GM19324 (cell line): ENCODE measurements around the gene LYRM2.

Source experiments
- ATAC-seq: cut with Tn5 transposase; IDR thresholded peaks from one replicate; pipeline ENCODE4 v1.9.1; 2021; ENCODE audit warnings: mild to moderate bottlenecking, moderate library complexity; ENCODE audit not compliant: unreplicated experiment, low FRiP score

The LYRM2 gene

DNA sequence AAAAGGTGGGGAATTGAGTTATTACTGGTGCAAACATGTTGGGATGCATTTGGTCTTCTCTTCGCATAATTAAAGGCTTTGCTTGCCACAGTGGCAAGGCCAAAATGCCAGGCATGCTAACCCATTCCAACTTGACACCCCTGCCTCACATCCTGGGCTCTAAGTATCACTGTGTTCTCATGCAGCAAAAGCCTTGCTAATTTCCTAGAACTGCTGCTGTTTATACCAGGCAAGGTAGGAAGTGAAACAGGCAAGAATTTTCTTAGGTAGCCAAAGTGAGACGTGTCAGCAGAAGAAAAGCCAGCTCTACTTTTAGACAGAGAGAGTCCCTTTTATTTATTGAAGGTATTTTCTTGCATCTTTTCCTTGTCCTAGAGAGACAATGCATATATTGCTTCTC, 41.2 kb downstream of the LYRM2 start:
- ATAC-seq, result no peak

DNA sequence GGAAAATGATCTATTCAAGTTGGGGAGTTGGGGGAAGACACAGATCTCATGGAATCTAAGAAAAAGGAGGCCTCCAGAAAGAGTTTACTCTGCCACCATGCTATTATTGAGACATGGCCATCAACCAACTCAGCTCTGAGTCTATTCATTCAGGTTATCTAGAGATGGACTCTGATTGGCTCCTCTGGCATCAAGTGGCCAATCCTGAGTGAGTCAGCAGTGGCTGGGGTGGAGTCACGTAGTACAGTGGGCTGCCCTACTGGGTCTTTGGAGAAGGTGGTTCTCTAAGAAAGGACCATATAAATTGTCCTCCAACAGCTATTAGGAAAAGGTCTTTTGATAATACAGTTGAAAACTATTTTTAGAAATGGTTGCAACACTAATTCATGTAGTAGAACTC, 42.1 kb downstream of the LYRM2 start:
- ATAC-seq, result no peak

DNA sequence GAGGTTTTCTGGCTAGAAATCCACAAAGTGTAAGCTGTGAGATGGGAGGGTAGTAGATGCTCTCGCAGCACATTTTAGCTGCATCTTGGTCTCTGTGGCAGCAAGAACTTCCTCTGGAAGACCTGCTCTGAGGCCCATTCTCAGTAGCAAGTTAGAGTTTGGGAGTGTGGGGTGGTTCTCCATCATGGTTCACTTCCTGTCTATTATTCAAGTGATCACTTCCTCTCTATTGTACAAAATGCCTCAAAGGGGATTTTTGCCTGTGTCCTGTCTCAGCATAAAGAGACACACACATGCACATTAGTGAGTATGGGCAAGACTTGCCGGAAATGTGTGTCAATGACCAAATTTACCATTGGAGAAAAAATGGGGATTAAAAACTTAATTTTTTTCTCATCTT, 42.5 kb downstream of the LYRM2 start:
- ATAC-seq, result no peak

DNA sequence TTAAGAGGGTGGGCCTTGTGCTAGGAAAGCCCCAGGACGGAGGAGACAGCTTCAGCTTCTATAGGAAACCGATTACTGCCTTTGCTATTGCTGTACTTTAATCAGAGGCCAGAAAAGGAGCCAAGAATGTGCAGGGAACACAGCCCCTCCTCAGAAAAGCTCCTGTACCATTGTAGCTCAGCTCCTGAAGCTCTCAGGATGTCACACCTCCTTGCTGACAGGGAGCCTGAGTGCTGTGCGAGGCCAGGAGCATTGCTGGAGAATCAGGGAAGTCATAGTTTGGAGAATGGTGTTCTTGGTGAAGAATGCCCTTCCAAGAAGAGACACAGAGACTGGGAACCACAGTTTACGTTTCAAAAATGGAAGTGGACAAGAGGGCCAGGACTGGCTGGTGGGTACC, 46.8 kb downstream of the LYRM2 start:
- no peak for ATAC-seq

DNA sequence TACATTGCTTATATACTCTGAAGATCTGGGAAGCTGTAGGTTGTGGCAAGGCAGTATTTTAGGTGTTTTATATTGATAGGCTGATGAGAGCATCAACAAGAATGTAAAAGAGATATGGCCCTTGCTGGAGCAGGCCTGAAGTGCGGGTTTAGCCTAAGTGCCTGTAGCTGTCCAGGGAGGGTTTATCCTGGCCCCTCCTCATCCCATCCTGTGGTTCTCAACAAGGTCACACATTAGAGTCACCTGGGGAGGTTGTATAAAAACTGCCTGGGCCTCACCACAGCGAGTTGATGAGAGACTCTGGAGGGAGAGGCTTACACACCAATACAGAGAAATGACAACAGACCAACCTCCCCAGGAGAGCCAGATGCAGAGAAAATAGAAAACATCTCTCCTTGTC, 48.4 kb downstream of the LYRM2 start:
- ATAC-seq, result no peak

DNA sequence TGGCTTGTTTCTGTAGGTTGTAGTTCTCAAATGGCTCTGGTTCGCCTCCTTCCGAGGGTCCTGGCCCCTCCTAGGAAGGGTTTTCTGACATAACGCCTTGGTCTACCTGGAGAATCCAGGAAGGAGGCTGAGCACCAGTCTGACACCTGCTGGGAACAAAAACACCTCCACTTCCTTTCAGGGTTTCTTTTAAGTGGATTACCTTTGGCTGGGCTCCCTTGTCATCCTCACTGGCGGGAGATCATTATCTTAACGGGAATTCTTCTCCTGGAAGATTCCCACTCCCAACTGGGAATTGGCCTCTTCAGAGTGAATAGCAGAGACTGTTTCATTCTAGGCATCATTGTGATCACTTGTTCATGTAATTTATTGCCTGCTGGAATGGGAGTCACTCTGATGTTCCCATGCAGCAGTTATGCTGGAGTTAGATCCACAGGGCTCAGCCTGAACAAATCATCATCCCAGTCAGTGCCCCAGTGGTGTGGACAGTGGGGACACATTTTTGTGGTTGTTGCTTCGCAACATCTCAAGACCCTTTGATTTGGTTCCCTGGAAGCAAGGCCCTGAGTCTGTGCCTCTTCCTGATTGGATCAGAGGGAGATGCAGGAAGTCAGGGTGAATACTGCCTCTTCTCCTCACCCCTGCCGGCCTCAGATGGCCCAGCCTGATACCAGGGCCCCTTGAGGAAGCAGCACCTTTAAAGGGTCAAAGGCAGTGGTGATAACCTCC, 49.1 kb downstream of the LYRM2 start:
- no peak for ATAC-seq

DNA sequence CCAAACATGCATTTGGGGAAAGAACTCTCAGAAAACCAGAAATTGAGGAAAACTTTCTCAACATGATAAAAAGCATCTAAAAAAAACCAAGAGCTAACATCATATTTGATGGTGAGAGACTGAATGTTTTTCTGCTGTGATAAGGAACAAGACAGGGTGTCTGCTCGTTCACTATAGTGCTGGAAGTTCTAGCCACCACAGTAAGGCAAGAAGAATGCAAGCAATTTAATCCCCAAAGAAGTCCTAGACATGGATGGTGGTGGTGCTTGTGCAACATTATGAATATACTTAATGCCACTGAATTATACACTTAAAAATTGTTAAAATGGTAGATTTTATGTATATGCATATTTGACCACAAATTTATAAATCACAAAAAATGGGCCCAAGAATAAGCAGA, 53.4 kb downstream of the LYRM2 start:
- ATAC-seq, result no peak

DNA sequence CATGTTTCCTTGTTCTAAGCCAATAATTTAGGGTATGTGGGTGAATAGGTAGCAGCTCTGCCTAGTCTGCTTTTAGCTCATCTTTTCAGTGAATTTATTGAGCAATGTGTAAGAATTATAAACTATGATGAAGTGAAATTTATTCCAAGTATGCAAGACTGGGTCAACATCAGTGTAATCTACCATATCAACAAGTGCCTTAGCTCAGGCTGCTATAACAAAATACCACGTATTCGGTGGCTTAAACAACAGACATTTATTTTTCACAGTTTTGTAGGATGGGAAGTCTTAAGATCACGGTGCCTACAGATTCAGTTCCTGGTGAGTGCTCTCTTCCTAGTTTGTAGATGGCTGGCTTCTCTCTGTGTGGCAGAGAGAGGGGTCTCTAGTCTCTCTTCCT, 54.0 kb downstream of the LYRM2 start:
- ATAC-seq, result no peak

DNA sequence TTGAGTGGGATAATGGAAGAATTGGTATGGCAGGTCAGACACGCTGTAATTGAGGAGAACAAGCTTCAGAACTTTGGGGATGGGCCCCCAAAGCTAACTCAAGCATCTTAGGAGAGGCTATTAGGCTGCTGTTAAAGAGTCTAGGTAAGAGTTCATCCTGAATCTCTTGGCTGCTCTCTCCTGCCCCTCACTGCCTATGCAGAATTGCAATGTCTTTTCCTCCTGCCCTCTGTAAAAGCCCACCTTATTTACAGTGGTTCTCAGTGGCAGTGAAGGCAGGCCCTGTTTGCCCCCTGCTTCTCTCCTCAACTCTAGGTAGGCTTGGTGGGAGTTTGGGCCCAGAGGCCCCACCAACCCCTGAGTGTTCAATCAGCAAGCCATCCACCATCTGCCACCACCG, 55.0 kb downstream of the LYRM2 start:
- ATAC-seq, result no peak

DNA sequence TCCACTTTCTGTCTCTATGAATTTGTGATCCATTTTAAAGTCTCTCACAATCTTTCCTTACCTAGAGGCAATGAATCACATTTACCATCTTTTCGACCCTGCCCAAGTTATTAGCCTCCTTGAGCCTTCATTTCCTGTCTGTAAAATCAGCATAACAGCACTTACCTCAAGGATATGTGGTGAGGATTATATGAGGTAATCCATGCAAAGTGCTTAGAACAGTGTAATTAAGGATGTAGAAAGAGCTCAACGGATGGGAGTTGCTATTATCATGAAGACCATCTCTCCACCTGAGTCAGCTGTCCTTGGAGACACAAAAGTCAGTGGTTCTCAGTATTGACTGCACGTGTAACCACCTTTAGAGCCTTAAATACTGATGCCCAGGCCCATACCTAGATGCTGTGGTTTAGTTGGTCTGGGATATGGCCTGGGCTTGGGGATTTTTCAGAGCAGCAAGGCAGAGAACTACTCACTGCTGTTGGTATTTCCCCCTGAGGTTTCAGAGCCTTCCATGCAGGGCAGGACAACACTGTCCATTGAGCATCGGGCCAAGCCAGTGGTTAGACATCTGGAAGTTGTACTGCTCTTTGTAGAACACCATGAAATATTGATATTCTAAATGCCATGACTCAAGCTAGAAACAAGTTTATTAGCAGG, 55.8 kb downstream of the LYRM2 start:
- no peak for ATAC-seq

DNA sequence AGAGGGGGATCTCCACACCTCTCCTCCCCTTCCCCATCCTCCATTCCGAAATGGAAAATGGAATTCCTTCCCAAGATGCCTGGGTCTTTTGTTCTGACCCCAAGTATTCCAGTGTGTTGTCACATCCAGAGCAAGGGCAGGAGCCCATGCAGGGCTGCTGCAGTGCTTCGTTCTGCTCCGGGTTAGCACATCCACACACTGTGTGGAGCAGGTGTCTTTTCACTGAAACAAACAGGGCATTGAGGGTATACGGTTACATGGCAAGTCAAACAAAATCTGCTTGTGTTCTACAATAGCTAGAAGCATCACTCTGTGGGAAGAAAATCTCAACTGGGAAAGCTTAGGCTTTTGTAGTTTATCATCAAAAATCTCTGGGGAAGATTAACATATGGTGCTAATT, 56.9 kb downstream of the LYRM2 start:
- ATAC-seq, result no peak

DNA sequence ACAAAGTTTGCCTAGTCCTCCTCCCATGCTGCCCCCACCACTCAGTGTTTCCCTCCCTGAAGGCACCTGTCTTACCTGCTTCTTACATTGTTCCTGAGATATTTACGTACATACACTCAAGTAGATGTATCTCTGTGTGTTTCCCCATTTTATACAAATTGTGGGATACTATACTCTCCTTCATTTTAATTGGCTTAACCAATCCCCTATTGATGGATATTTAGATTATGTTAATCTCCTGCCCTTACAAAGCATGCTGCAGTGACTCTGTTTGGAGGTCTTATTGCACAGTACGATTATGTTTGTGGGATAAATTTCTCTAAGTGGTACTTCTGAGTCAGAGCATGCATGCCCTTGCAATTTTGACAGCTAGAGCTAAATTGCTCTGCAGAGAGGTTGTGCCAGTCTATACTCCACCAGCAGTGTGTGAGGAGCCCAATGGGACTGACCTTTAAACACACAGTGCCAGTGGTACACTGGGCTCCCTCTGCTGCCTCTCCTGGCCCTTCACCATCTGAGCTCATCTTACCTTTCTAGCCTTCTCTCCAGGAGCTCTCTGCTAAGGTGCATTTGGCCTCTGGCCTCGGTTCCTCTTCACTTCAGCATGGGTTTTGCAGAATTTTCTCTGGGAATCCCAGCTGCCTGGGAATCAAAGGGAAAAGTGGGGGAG, 57.4 kb downstream of the LYRM2 start:
- no peak for ATAC-seq

DNA sequence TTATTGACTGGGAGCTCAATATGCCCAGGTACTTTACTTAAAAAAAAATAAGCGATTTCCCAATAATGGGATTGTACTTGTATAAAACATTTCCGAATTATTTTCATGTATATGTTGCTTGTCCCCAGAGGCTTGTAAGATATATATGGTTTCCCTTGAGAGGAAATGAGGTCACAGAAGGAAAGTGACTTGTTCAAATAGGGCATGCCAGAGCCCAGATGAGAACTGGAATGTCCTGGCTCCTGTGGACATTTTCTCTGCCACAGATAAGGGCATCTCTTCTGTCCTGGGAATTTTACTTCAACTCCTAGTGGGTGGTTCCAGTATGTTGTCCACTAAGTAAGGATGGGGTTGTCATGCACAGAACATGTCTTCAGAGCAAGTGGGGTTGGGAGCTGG, 63.0 kb downstream of the LYRM2 start:
- ATAC-seq, result no peak

DNA sequence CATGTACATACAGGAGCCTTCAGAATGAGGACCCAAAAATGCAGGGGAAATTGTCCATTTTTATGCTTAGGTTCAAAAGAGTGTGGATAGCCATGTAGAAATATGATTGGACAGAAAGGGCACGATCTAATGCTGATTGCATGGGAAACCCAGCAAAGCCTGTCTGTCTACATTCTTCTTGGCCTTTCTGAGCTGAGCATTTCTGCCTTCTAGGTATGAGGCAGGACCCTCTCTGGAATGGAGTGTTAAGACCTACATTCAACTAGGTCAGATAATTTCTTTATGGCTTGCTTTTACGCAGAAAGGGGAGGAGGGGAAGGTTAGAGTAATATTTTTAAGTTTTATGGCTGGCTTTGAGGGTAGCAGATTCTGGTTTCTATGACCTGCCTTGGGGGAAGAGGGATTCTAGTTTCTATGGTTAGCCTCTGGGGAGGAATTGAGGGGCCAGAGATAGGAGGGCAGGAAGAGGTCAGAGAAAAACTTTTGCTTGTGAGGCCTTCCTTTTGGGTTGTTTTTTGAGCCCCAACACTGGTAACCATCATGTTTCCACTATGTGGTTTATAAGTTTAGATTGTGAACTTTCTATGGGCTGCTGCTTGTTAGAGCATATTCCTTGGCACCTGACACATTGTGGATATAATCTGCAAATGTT, 63.5 kb downstream of the LYRM2 start:
- no peak for ATAC-seq

DNA sequence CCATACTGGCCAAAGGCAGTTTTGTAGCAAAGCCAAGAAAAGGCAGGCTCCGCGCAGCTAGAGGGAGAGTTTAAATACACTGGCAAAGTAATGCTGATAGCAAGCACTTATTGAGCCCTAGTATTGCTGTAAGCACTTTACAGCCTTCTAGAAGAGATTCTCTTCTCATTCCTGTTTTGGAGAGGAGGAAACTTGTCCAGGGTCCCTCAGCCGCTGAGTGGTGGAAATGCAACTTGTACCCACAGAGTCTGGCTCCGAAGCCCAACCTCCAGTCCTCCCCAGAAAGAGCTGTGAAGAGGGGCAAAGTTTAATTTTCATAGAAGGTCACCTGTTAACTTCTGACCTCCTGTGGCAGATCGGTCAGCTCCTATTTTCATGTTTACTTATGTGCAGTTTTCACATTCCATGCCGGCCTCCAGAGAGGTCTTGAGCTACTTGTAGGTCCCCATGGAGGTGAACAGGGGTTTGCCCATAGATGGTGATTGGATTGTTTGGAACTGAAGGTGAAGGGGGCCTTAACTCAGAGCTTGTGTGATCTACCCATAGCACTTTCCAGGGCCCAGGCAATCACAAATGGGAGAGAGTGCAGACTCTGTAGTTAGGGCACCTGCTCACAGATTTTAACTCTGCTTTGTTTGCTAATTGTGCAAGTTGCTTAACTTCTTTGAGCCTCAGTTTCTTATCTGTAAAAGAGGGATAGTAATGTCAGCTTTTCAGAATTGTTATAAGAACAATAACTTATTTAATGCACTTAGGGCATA, 70.7 kb downstream of the LYRM2 start:
- ATAC-seq, result no peak

DNA sequence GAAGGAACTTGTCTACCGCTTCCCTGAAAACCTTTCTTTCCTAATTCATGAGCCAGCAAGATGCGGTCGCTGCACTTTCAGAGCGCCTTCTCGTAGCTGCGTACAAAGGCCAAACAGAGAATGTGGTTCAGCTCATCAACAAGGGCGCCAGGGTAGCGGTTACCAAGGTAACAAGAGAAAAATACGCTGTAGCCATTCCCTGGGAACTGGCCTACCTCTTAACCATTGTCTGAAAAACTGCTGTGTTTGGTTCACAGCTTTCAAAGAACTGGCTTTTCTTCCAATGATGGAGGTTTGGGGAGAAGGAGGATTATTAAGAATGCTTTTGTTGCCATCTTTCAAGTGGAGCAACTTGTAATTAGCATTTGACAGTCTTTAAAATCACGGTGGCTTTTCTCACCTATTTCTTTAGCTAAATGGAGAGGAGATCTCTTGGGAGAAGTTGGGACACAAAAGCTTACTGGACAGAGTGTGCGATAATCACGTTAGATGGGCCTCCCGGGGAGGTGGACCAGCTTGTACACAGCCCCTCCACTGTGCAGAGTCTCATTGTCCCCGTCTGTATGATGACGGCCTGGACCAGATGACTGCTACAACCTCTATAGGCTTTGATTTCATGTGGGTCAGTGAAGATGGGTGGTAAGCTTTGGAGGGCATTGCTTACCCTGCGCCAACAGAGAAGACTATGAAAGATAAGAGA, 71.5 kb downstream of the LYRM2 start:
- ATAC-seq, result no peak

DNA sequence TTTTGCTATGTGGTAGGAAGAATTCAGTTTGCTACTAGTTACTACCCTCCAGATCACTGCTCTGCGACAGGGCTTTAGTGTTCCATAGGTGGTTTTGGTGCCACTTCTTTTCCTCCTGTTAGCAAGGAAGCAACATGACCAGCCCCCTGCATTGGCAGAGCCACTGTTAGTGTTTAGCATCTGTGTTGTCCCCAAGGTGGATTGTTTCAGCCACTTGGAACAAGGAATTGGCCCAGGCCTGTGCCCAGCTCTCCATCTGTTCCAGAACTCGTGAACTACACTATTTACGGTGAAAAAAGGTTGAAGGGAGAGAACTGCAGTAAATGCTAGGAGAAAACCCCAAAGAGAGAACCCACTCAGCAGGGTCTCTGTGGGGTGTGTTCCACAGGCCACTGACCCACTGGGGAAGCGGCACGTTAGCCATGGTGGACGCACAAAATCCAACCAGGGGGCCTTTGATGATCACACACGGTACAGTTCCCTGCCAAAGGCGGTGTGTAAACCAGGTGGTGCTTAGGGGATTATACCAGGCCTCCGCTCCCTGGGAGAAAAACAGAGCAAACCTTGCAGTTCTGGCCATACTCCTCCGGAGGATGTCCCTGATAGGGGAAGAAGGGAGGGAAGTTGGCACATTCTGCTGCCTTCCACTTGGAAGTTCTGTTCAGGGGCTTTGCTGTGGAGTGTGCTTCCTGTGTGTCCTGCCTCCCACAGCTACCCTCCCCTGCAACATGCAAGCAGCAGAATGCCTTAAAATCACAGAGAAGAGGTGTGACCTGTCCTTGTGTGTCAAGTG, 72.3 kb downstream of the LYRM2 start:
- ATAC-seq, result no peak

DNA sequence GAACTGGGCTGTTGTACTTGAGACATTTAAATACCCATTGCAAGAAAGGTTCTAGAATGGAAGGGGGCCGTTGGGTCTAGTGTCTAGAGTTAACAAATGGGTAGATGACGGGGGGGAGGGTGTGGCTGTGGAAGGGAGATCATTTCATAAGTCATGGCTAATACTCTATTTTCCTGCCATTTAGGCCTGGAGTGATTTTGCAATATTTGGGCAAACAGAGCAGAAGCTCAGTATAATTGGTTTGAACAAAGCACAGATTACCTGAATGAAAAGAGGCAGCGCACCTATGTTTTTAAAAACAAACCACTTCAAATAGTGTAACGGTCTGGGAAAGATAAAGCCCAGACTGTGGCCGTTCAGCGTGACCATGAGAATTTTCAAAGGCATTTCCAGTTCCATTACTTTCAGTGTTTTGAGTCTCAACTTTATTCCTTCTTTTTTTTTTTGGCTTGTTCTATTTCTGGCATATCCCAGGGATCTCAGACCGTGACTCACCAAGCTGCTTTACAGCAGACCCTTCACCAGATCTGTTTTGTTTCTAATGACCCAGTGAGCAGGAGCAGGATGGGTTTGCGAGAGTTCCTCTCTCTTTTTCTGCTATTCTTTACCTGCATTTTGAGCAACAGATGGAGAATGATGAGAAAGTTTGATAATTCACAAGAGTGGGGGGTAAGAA, 73.7 kb downstream of the LYRM2 start:
- ATAC-seq, result no peak

DNA sequence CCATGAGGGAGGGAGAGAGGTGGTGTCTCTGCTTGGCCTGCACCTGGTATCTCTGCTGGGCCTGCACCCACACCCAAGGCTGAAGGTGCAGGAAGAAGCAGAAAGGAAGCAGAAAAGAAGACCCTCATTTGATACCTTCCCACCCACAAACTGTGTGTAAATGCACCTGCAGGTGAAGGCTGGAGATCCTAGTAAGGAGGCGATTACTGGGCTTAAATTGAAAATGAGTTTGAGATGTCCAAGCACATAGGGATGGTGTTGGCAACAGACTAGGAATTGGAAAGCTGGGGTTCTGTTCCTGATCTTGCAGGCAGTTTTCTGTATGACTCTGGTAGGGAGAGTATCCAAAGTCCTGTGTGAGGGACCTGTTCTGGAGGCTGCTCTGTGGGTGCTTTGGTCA, 74.7 kb downstream of the LYRM2 start:
- no peak for ATAC-seq
